Uterus (tissue), 2 donors: ENCODE data around the gene GPBP1L1.

Source experiments
- CTCF ChIP-seq, 4 experiments: fragments of 200-600 bp in 2 of 4; fragments of 450-650 bp in 2 of 4; sonication (generic) in 2 of 4; IDR thresholded peaks; one replicate each; pipeline ENCODE4 v1.5.1; 2016 to 2019; ENCODE audit warnings: antibody characterized with exemption in 4 of 4, mild to moderate bottlenecking in 2 of 4, moderate library complexity in 1 of 4
- POLR2A ChIP-seq, 2 donors: fragments of 450-650 bp; IDR thresholded peaks; one replicate each; pipeline ENCODE4 v1.6.1; 2016; ENCODE audit warnings: antibody characterized with exemption in 2 of 2, mild to moderate bottlenecking in 1 of 2, moderate library complexity in 1 of 2

GRCh38 chr1:45687014-45687753 lies 851 bp upstream of the GPBP1L1 start:
- TF ChIP-seq CTCF (IDR thresholded peaks at IDR 0.05), result peak in 1 of 4 experiments; percentile 1
- peak; percentile 73 to 92 for TF ChIP-seq POLR2A (IDR thresholded peaks at IDR 0.05)
